Heart right ventricle (tissue), 16 donors: ENCODE data around the gene ADM2. TPM values are rescaled to one million over a fixed set of nuclear protein-coding genes. Genes with fewer than 3 reads are reported as not detected.

Source experiments
- ATAC-seq, 8 donors: fragments of 200-7000 bp; cut with Tn5 transposase; one replicate each; pipeline ENCODE4 v1.9.1; 2020; ENCODE audit warnings: mild to moderate bottlenecking in 8 of 8, moderate library complexity in 8 of 8, moderate number of reproducible peaks in 1 of 8
- DNase-seq, 2 donors: peaks; one replicate each; pipeline ENCODE4 v3.0.0-alpha.2; 2020
- H3K27ac ChIP-seq, 10 donors: fragments of 200-600 bp; sonication (generic) in 2 of 10; one replicate each; pipeline versions ENCODE4 v1.5.0 to v1.8.0; 2020 to 2022; ENCODE audit warnings: mild to moderate bottlenecking in 3 of 10
- H3K27me3 ChIP-seq, 7 donors: fragments of 200-600 bp; one replicate each; pipeline ENCODE4 v1.8.0; 2021 to 2022; ENCODE audit warnings: mild to moderate bottlenecking in 2 of 7
- H3K36me3 ChIP-seq, 9 donors: fragments of 200-600 bp; sonication (generic) in 1 of 9; one replicate each; pipeline versions ENCODE4 v1.5.0 to v1.8.0; 2020 to 2022; ENCODE audit warnings: mild to moderate bottlenecking in 2 of 9
- H3K4me1 ChIP-seq, 9 donors: fragments of 200-600 bp; sonication (generic) in 1 of 9; one replicate each; pipeline versions ENCODE4 v1.5.0 to v1.8.0; 2020 to 2022; ENCODE audit warnings: mild to moderate bottlenecking in 4 of 9
- H3K4me3 ChIP-seq, 10 donors: fragments of 200-600 bp; sonication (generic) in 2 of 10; one replicate each; pipeline versions ENCODE4 v1.5.0 to v1.8.0; 2020 to 2022; ENCODE audit warnings: mild to moderate bottlenecking in 7 of 10, moderate library complexity in 2 of 10
- H3K9me3 ChIP-seq, 11 donors: fragments of 200-600 bp in 10 of 11; sonication (generic) in 2 of 11; one replicate each; pipeline versions ENCODE4 v1.5.0 to v1.8.0; 2013 to 2022; ENCODE audit warnings: mild to moderate bottlenecking in 2 of 11, control low read depth in 1 of 11, moderate library complexity in 1 of 11
- WGBS, 2 donors: extraction: QIAGEN DNeasy Blood & Tissue Kit; methylation state at CpG; one replicate each; pipeline ENCODE4 v1.1.7; 2013; ENCODE audit warnings: inconsistent platforms in 1 of 2; 5-methylcytosine and 5-hydroxymethylcytosine counted together
- intact Hi-C, 10 donors: fragments of 100-400 bp; cut with DNase I; formaldehyde crosslinking; loops; one replicate each; pipeline versions ENCODE4 v1.11.1 to v1.14.2; 2022
- polyA plus RNA-seq, 2 donors: library from polyadenylated mRNA; stranded (reverse); fragments of 200-250 nt; gene quantifications; one replicate each; pipeline ENCODE4 v1.2.3, GENCODE V29; 2013
- total RNA-seq, 10 donors: library from RNA; stranded (reverse); fragmentation: NEBNext Ultra II Directional in 3 of 10; extraction: Animal tissue kit (Norgen Biotek cat#: 25700) in 3 of 10; gene quantifications; one replicate each; pipeline versions ENCODE4 v1.2.1 to v1.2.4, GENCODE V29; 2021 to 2023
- TF ChIP-seq, protein P1 (sequence below), 9 donors: fragments of 200-600 bp; sonication (generic) in 2 of 9; IDR thresholded peaks; one replicate each; pipeline versions ENCODE4 v1.5.0 to v1.8.0; 2021 to 2022; ENCODE audit warnings: antibody characterized with exemption in 9 of 9, mild to moderate bottlenecking in 5 of 9, moderate library complexity in 1 of 9
- donor health status: Arrhythmogenic right ventricular cardiomyopathy.
- donor health status: ischemic (EF 13 %, LVEDD 7.1; RV severe dilation, severe dysfunction).
- donor health status: healthy with polysubstance abuse.
- donor health status: DM: no; HTN: yes; CAD: no.
- donor health status: DM: no; HTN: no; CAD: no.
- donor health status: ischemic (EF 25% LVEDD 6.9; RV normal size, moderate dysfunction).
- donor health status: ischemic (EF 25% LVEDD 5.7; RV mildly dilated, moderate dysfunction).
- donor health status: healthy.
- donor health status: DM: yes; HTN: yes; CAD: no.
- donor health status: Ischemic cardiomyopathy.
- donor health status: ischemic (EF 35%, LVEDD 5.7; RV mildly dilated, moderate dysfunction).
- donor health status: nonischemic (EF 11% LVEDD 7.7; RV severe dilation, severe dysfunction).
- donor health status: DM: yes; HTN: yes; CAD: no.
- donor health status: PGD.
- donor health status: ischemic (EF 29% LVEDD 5.4; RV normal size, mild dysfunction).
- donor health status: nonischemic (EF 23%, LVEDD 6.1; RV moderate dilation, normal function).

The ADM2 gene
- total and polyA plus RNA-seq, 12 donors: 0.07 to 0.53 (median 0.15) TPM; not detected in 7

GRCh38 chr22:50535113-50535512 is 53.8 kb downstream of the ADM2 start:
- Histone ChIP-seq H3K4me3 (no peak overlapping the region), H3K27ac (peak overlapping the region in 3 of 10 donors; percentile 0 to 99 (median 99)), H3K36me3 (no peaks in the 10 kb centered on the region), H3K27me3 (peaks cover under 1 to 58% (median 18%) of the 10 kb centered on the region in 7 donors), H3K4me1 (peaks cover 5 to 77% (median 34%) of the 10 kb centered on the region in 9 donors), H3K9me3 (no peaks in the 10 kb centered on the region)
- no peak for DNase-seq
- WGBS, 2 donors: 92 to 94% methylated on average over 7 of the region's 8 CpGs
- TF ChIP-seq, protein P1, sequence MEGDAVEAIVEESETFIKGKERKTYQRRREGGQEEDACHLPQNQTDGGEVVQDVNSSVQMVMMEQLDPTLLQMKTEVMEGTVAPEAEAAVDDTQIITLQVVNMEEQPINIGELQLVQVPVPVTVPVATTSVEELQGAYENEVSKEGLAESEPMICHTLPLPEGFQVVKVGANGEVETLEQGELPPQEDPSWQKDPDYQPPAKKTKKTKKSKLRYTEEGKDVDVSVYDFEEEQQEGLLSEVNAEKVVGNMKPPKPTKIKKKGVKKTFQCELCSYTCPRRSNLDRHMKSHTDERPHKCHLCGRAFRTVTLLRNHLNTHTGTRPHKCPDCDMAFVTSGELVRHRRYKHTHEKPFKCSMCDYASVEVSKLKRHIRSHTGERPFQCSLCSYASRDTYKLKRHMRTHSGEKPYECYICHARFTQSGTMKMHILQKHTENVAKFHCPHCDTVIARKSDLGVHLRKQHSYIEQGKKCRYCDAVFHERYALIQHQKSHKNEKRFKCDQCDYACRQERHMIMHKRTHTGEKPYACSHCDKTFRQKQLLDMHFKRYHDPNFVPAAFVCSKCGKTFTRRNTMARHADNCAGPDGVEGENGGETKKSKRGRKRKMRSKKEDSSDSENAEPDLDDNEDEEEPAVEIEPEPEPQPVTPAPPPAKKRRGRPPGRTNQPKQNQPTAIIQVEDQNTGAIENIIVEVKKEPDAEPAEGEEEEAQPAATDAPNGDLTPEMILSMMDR (IDR thresholded peaks at IDR 0.05): no peak
- intact Hi-C loops: no loop called here
- ATAC-seq: no peak

Other genes with a start within 250 kb of the ADM2 start
- gene TUBGCP6, start 236.5 kb upstream of the ADM2 start, total RNA-seq: 10 to 100 TPM; 15.5 to 23.3 (median 18.5) TPM
- gene TUBGCP6, start 236.5 kb upstream of the ADM2 start, polyA plus RNA-seq: 10 to 100 TPM; 14.2 to 40.7 TPM
- gene HDAC10, start 230.3 kb upstream of the ADM2 start, total RNA-seq: 10 to 100 TPM in 6 of 10 donors, 1 to 10 TPM in 4; 7.1 to 16.7 (median 10.3) TPM
- 10 to 100 TPM in 1 of 2 donors, 1 to 10 TPM in 1; 7.9 to 20.3 TPM for gene HDAC10, start 230.3 kb upstream of the ADM2 start, polyA plus RNA-seq
- 10 to 100 TPM; 10.6 to 21.9 (median 16.1) TPM for gene MAPK12, start 219.9 kb upstream of the ADM2 start, total RNA-seq
- 10 to 100 TPM; 14.8 to 23.0 TPM for gene MAPK12, start 219.9 kb upstream of the ADM2 start, polyA plus RNA-seq
- 10 to 100 TPM in 2 of 10 donors, 1 to 10 TPM in 8; 4.3 to 11.3 (median 7.1) TPM for gene MAPK11, start 211.2 kb upstream of the ADM2 start, total RNA-seq
- 10 to 100 TPM; 11.6 to 18.0 TPM for gene MAPK11, start 211.2 kb upstream of the ADM2 start, polyA plus RNA-seq
- 100 to 1,000 TPM in 1 of 10 donors, 10 to 100 TPM in 9; 43.0 to 101 (median 57.8) TPM for gene PLXNB2, start 173.9 kb upstream of the ADM2 start, total RNA-seq
- gene PLXNB2, start 173.9 kb upstream of the ADM2 start, polyA plus RNA-seq: 10 to 100 TPM; 33.5 to 71.0 TPM
- 1 to 10 TPM; 1.1 to 3.6 (median 2.0) TPM for gene DENND6B, start 154.5 kb upstream of the ADM2 start, total RNA-seq
- 1 to 10 TPM; 1.7 to 3.1 TPM for gene DENND6B, start 154.5 kb upstream of the ADM2 start, polyA plus RNA-seq
- 10 to 100 TPM; 34.7 to 51.5 (median 36.8) TPM for gene PPP6R2, start 138.2 kb upstream of the ADM2 start, total RNA-seq
- 10 to 100 TPM; 38.6 to 38.8 TPM for gene PPP6R2, start 138.2 kb upstream of the ADM2 start, polyA plus RNA-seq
- gene SBF1, start 6.5 kb upstream of the ADM2 start, total RNA-seq: 10 to 100 TPM; 41.0 to 73.0 (median 49.7) TPM
- gene SBF1, start 6.5 kb upstream of the ADM2 start, polyA plus RNA-seq: 10 to 100 TPM; 43.2 to 48.6 TPM
- not detected for gene MIOX, start 5.3 kb downstream of the ADM2 start, total RNA-seq
- gene MIOX, start 5.3 kb downstream of the ADM2 start, polyA plus RNA-seq: not detected
- gene LMF2, start 26.2 kb downstream of the ADM2 start, total RNA-seq: 10 to 100 TPM; 18.8 to 37.5 (median 22.9) TPM
- 10 to 100 TPM; 40.4 to 42.5 TPM for gene LMF2, start 26.2 kb downstream of the ADM2 start, polyA plus RNA-seq
- 10 to 100 TPM; 21.7 to 31.9 (median 26.2) TPM for gene NCAPH2, start 26.7 kb downstream of the ADM2 start, total RNA-seq
- 10 to 100 TPM; 38.0 to 54.8 TPM for gene NCAPH2, start 26.7 kb downstream of the ADM2 start, polyA plus RNA-seq
- 1 to 10 TPM in 2 of 10 donors, under 1 TPM in 2, not detected in 6; 0.57 to 2.8 (median 0.92) TPM for gene SCO2, start 44.1 kb downstream of the ADM2 start, total RNA-seq
- gene SCO2, start 44.1 kb downstream of the ADM2 start, polyA plus RNA-seq: 1 to 10 TPM in 1 of 2 donors, not detected in 1; 2.0 TPM
- 100 to 1,000 TPM in 1 of 10 donors, 10 to 100 TPM in 7, 1 to 10 TPM in 2; 8.4 to 113 (median 12.6) TPM for gene TYMP, start 48.5 kb downstream of the ADM2 start, total RNA-seq
- 10 to 100 TPM; 23.3 to 65.3 TPM for gene TYMP, start 48.5 kb downstream of the ADM2 start, polyA plus RNA-seq
- gene KLHDC7B, start 64.4 kb downstream of the ADM2 start, total RNA-seq: 1 to 10 TPM in 1 of 10 donors, under 1 TPM in 3, not detected in 6; 0.11 to 1.3 (median 0.18) TPM
- gene KLHDC7B, start 64.4 kb downstream of the ADM2 start, polyA plus RNA-seq: under 1 TPM in 1 of 2 donors, not detected in 1; 0.10 TPM
- gene SYCE3, start 81.4 kb downstream of the ADM2 start, total RNA-seq: under 1 TPM in 2 of 10 donors, not detected in 8; 0.74 to 0.90 TPM
- not detected for gene SYCE3, start 81.4 kb downstream of the ADM2 start, polyA plus RNA-seq
- gene CPT1B, start 96.9 kb downstream of the ADM2 start, total RNA-seq: 100 to 1,000 TPM; 135 to 487 (median 415) TPM
- gene CPT1B, start 96.9 kb downstream of the ADM2 start, polyA plus RNA-seq: 100 to 1,000 TPM in 1 of 2 donors, 10 to 100 TPM in 1; 61.2 to 351 TPM
- gene CHKB, start 101.3 kb downstream of the ADM2 start, total RNA-seq: 10 to 100 TPM; 31.7 to 60.1 (median 39.9) TPM
- gene CHKB, start 101.3 kb downstream of the ADM2 start, polyA plus RNA-seq: 100 to 1,000 TPM in 1 of 2 donors, 10 to 100 TPM in 1; 27.1 to 251 TPM
- gene MAPK8IP2, start 119.2 kb downstream of the ADM2 start, total RNA-seq: under 1 TPM; 0.08 to 0.52 (median 0.27) TPM
- under 1 TPM; 0.22 to 0.49 TPM for gene MAPK8IP2, start 119.2 kb downstream of the ADM2 start, polyA plus RNA-seq
- gene ARSA, start 146.6 kb downstream of the ADM2 start, total RNA-seq: 10 to 100 TPM; 19.6 to 33.3 (median 26.0) TPM
- gene ARSA, start 146.6 kb downstream of the ADM2 start, polyA plus RNA-seq: 10 to 100 TPM; 17.5 to 62.3 TPM
- gene SHANK3, start 191.3 kb downstream of the ADM2 start, total RNA-seq: 10 to 100 TPM; 19.9 to 36.9 (median 24.7) TPM
- gene SHANK3, start 191.3 kb downstream of the ADM2 start, polyA plus RNA-seq: 10 to 100 TPM; 14.3 to 59.8 TPM